ENCODE measurements around the gene CBX4. TPM values are rescaled to one million over a fixed set of nuclear protein-coding genes. Genes with fewer than 3 reads are reported as not detected.

The CBX4 gene
- polyA plus RNA-seq (5.4 to 11.0 TPM (median 7.0 TPM) in 3 replicates), polyA minus RNA-seq (1.8 to 6.5 TPM (median 2.7 TPM) in 3 replicates)
- polyA plus RNA-seq (2011; ENCODE audit: low read depth), result 26.5 TPM
- 3.5 and 6.7 TPM in 2 replicates for polyA plus RNA-seq (2011; cell fraction: cytosol; rRNA removed)
- 9.5 and 9.7 TPM in 2 replicates for polyA plus RNA-seq (2011; cell fraction: nucleus; rRNA removed)
- polyA plus RNA-seq (2012; ENCODE audit: low replicate concordance), result 8.2 and 21.9 TPM in 2 replicates
- polyA minus RNA-seq (2011; cell fraction: cytosol; rRNA and poly(A)+ RNA removed), result 17.5 TPM
- 12.8 and 12.9 TPM in 2 replicates for polyA minus RNA-seq (2011; cell fraction: nucleus; rRNA and poly(A)+ RNA removed)

DNA sequence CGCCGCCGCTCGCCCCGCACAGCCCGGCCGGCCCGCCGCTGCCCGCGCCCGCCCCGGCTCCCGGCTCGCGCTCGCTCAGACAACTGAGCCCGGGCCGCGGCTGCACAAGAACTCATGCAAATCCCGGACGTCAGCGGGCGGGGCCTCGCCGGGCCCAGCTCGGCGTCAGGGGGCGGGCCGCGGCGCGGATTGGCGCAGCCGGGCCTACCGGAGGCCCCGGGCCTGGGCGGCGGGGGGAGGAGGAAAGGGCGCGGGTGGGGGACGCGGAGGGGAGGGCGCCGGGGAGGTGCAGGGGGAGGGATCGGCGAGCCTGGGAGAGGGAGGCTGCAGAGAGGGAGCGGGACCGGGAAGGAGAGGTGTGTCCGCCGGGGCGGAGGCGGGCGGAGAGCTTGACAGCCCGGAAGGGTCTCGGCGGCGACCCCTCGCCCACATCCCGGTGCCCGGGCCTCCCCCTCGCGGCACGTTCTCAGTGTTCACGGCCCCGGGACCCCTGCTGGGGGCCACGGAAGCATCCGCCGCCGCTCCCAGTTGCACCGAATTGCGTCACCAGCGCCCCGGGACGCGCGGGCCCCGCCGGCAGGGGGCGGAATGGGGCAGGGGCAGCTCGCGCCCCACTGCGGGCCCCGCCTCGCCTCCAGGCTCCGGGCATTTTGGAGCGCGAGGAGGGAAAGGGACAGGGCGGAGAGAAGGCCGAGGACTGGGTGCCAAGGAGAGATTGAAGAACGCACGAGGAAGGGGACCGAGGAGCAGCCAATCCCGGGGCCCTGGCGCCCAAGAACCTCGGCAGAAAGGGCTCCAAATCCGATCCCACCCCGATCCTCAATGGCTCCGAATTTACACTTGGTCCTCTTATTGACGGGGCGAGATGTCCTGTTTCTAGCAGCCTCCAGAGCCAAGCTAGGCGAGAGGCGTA is at the start of gene CBX4:
Gene CBX4, minus strand, starts transcription at position 85 of the 913 bp plus-strand sequence. CDS start 189 bp downstream, outside the sequence.
- Histone ChIP-seq H3K27me3 (ENCODE audit: control insufficient read depth, extremely low read depth, insufficient read depth, low read length) (peaks cover 46% of the 10 kb centered on the region), H4K20me1 (ENCODE audit: control insufficient read depth, extremely low read depth, insufficient read depth, low read length) (peaks cover 5% of the 10 kb centered on the region), H3K4me1 (ENCODE audit: control insufficient read depth, extremely low read depth, insufficient read depth, low read length) (peaks cover 35% of the 10 kb centered on the region), H3K9me3 (ENCODE audit: control insufficient read depth, low read depth, low read length) (no peaks in the 10 kb centered on the region), H3K4me3 (ENCODE audit: control insufficient read depth in 2 of 3, extremely low read depth in 1 of 3, insufficient read depth in 2 of 3, low read depth in 1 of 3, low read length in 3 of 3) (peak within 1 kb of the TSS; percentile 69 to 84 (median 77)), H3K79me2 (ENCODE audit: control insufficient read depth, insufficient read depth, low read length) (peaks cover 7% of the 10 kb centered on the region), H3K36me3 (ENCODE audit: control insufficient read depth in 2 of 2, extremely low read depth in 1 of 2, insufficient read depth in 2 of 2, low read length in 2 of 2) (peaks cover 0 to 4% of the 10 kb centered on the region in 2 experiments), H3K27ac (ENCODE audit: control insufficient read depth, insufficient read depth, low read length) (peak within 1 kb of the TSS; percentile 66), H3K9me1 (ENCODE audit: control insufficient read depth, extremely low read depth, insufficient read depth, low read length) (no peaks in the 10 kb centered on the region), H2AFZ (ENCODE audit: control insufficient read depth, low read length) (peak within 1 kb of the TSS; percentile 74), H3K9ac (ENCODE audit: control insufficient read depth, extremely low read depth, insufficient read depth, low read length) (peak within 1 kb of the TSS; percentile 67), H3K4me2 (ENCODE audit: control insufficient read depth, extremely low read depth, insufficient read depth, low read depth, low read length) (peak within 1 kb of the TSS; percentile 98)
- DNase-seq (ENCODE audit: low read depth, low spot score), result no peak
- dilution Hi-C loops (cut with MboI; ENCODE audit: extremely low pct_ligation_motif_present, low sequenced_read_pairs), result no loop called here
- FAIRE-seq, result no peak
- TF ChIP-seq, protein P1, sequence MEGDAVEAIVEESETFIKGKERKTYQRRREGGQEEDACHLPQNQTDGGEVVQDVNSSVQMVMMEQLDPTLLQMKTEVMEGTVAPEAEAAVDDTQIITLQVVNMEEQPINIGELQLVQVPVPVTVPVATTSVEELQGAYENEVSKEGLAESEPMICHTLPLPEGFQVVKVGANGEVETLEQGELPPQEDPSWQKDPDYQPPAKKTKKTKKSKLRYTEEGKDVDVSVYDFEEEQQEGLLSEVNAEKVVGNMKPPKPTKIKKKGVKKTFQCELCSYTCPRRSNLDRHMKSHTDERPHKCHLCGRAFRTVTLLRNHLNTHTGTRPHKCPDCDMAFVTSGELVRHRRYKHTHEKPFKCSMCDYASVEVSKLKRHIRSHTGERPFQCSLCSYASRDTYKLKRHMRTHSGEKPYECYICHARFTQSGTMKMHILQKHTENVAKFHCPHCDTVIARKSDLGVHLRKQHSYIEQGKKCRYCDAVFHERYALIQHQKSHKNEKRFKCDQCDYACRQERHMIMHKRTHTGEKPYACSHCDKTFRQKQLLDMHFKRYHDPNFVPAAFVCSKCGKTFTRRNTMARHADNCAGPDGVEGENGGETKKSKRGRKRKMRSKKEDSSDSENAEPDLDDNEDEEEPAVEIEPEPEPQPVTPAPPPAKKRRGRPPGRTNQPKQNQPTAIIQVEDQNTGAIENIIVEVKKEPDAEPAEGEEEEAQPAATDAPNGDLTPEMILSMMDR (optimal IDR thresholded peaks at IDR 0.05 in 1 of 3, IDR thresholded peaks at IDR 0.05 in 1 of 3, conservative IDR thresholded peaks at IDR 0.05 in 1 of 3; ENCODE audit: extremely low read depth in 1 of 3, insufficient read depth in 2 of 3, low read length in 3 of 3), result peak; percentile 52 to 79 (median 69)
- TF ChIP-seq EZH2 (IDR thresholded peaks at IDR 0.05; ENCODE audit: low read length), result no peak

DNA sequence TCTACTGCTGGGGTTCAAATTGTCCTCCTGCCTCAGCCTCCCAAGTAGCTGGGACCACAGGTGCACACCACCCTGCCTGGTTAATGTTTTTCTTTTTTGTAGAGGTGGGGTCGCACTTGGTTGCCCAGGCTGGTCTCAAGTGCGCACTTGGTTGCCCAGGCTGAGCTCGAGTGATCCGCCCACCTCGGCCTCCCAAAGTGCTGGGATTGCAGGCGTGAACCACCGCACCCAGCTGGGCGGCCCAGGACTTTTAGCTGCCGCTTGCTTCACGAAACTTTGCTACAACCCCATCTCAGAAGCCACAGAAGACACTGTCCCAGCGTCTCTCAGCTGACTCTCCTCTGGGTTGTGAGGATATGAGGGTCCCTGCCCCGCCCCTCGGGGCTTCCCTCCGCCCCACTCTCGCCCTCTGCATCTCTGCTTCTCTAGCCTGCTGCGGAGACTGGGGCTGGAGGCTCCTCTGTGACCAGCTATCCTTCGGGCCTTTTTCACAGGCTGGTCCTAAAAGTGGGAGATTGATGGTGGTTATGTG is 48.8 kb upstream of the CBX4 start:
- Histone ChIP-seq H3K4me2 (ENCODE audit: control insufficient read depth, extremely low read depth, insufficient read depth, low read depth, low read length) (no peak overlapping the region), H3K4me1 (ENCODE audit: control insufficient read depth, extremely low read depth, insufficient read depth, low read length) (no peaks in the 10 kb centered on the region), H3K27ac (ENCODE audit: control insufficient read depth, insufficient read depth, low read length) (no peak overlapping the region), H3K79me2 (ENCODE audit: control insufficient read depth, insufficient read depth, low read length) (no peaks in the 10 kb centered on the region), H3K36me3 (ENCODE audit: control insufficient read depth in 2 of 2, extremely low read depth in 1 of 2, insufficient read depth in 2 of 2, low read length in 2 of 2) (no peaks in the 10 kb centered on the region), H3K27me3 (ENCODE audit: control insufficient read depth, extremely low read depth, insufficient read depth, low read length) (peaks cover 36% of the 10 kb centered on the region), H3K9ac (ENCODE audit: control insufficient read depth, extremely low read depth, insufficient read depth, low read length) (no peak overlapping the region), H3K9me3 (ENCODE audit: control insufficient read depth, low read depth, low read length) (no peaks in the 10 kb centered on the region), H2AFZ (ENCODE audit: control insufficient read depth, low read length) (no peak overlapping the region), H3K9me1 (ENCODE audit: control insufficient read depth, extremely low read depth, insufficient read depth, low read length) (no peaks in the 10 kb centered on the region), H4K20me1 (ENCODE audit: control insufficient read depth, extremely low read depth, insufficient read depth, low read length) (no peaks in the 10 kb centered on the region), H3K4me3 (ENCODE audit: control insufficient read depth in 2 of 3, extremely low read depth in 1 of 3, insufficient read depth in 2 of 3, low read depth in 1 of 3, low read length in 3 of 3) (no peak overlapping the region)
- DNase-seq (ENCODE audit: low read depth, low spot score) (no peak), FAIRE-seq (no peak)
- no peak for TF ChIP-seq EZH2 (IDR thresholded peaks at IDR 0.05; ENCODE audit: low read length)
- TF ChIP-seq, protein P1 (optimal IDR thresholded peaks at IDR 0.05 in 1 of 3, IDR thresholded peaks at IDR 0.05 in 1 of 3, conservative IDR thresholded peaks at IDR 0.05 in 1 of 3; ENCODE audit: extremely low read depth in 1 of 3, insufficient read depth in 2 of 3, low read length in 3 of 3), result no peak
- dilution Hi-C loops (cut with MboI; ENCODE audit: extremely low pct_ligation_motif_present, low sequenced_read_pairs), result no loop called here

Data from keratinocyte (primary cell).